HG03439 (cell line): ENCODE data around the gene ZNF438.
"Not testable (repeated sequence)": the region's sequence is repeated elsewhere in the genome, so short reads cannot be mapped to it uniquely, and the experiment has no call there.

Experiments
- ATAC-seq: cut with Tn5 transposase; IDR thresholded peaks from one replicate; pipeline ENCODE4 v1.9.1; 2021; ENCODE audit warnings: mild to moderate bottlenecking, moderate library complexity; ENCODE audit not compliant: unreplicated experiment

Gene ZNF438

DNA sequence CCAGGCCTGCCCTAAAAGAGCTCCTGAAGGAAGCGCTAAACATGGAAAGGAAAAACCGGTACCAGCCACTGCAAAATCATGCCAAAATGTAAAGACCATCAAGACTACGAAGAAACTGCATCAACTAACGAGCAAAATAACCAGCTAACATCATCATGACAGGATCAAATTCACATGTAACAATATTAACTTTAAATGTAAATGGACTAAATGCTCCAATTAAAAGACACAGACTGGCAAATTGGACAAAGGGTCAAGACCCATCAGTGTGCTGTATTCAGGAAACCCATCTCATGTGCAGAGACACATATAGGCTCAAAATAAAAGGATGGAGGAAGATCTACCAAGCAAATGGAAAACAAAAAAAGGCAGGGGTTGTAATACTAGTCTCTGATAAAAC, 82.4 kb downstream of the ZNF438 start:
- not testable (repeated sequence) for ATAC-seq

DNA sequence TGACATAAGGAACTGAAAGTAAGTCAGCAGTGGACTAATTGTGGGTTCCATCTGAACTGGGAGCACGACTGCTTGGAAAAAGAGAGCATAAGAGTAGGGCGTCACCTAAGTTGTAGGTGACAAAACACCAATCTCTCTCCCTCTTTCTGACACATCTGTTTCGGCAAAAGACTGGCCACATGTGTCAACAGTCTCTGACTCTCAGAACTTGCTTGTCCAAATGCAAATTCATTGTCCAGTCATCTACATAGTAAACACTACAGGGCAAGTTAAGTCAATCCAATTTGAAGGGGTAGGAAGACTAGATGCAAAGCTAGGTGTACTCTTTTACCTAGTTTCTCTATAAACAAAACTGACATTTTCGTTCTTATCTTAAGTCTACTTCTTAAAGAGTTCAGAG, 87.7 kb downstream of the ZNF438 start:
- ATAC-seq: no peak

- ATAC-seq: no peak
Observed at GRCh38 chr10:30943451-30943850, 88.2 kb downstream of the ZNF438 start.

DNA sequence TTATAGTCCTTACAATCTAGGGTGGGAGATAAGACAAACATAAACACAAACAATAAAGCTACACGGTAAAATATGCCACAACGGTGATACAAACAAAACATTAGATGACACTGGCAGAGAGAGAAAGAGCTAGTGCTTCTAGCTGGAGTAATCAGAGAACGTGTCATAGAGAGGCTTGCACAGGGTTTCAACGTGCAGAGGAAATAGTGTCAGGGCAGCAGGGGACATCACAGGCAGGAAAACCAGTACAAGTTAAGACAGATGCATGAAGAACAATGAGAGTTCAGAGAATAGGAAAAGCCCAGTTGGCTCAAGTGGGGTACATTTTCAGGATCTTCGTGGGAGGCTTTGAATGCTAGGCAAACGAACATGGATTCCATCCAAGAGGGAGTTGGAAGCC, 91.4 kb downstream of the ZNF438 start:
- ATAC-seq: no peak

DNA sequence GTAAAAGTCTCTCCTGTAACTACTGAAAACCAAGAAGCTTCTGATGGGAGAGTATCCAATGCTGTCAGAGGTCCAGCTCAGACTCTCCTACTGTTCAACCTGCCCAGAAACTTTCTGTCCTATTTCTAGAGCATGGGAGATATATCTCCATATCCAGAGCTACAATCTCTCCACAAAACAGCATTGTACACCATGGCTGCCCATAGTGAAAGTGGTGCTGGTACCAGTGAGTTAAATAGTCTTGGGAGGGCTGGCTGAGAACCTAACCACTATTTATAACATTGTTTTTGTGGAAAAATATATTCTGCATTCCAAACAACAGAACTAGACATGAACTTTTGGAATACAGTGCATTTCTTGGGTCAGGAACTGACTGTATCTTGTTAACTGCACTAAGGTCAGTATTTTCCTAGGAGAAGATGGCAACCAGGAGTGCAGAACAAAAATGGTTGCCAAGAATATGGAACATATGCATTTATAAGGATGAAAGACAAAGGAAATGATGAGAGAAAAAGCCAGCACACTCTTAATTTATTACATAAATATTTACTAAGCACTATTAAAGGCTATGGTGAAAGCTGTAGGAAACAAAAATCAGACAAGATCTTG, 91.9 kb downstream of the ZNF438 start:
- no peak for ATAC-seq

DNA sequence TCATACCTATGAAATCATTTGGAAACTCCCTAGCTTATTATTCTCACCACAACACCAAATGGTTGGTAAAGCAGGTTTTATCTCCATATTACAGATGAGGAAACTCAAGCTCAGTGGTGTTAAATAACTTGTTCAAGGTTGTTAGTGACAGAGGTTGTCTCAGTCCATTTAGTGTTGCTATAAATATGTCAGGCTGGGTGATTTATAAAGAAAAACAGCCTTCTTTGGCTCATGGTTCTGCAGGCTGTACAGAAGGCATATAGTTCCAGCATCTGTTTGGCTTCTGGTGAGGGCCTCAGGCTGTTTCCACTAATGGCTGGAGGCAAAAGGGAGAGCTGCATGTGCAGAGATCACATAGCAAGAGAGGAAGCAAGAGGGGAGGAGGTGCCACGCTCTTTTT, 96.6 kb downstream of the ZNF438 start:
- ATAC-seq: no peak

DNA sequence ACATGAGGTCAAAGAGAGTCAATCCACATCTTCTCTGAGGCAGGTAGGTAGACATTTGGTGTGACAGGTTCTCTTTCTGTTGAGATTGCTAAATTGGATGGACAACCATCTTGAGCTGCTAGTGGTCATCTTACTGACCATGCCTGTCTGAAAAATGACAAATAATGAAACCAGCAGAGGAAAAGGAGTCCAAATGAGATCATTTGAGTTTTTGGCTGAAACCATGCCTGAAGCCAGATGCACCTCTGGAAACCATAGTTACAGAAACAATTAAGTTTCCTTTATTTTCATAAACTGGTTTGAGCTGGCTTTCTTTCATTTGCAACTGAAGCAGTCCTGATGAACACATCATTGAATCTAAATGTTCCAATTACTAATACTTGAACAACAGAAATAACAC, 100.6 kb downstream of the ZNF438 start:
- ATAC-seq: no peak

DNA sequence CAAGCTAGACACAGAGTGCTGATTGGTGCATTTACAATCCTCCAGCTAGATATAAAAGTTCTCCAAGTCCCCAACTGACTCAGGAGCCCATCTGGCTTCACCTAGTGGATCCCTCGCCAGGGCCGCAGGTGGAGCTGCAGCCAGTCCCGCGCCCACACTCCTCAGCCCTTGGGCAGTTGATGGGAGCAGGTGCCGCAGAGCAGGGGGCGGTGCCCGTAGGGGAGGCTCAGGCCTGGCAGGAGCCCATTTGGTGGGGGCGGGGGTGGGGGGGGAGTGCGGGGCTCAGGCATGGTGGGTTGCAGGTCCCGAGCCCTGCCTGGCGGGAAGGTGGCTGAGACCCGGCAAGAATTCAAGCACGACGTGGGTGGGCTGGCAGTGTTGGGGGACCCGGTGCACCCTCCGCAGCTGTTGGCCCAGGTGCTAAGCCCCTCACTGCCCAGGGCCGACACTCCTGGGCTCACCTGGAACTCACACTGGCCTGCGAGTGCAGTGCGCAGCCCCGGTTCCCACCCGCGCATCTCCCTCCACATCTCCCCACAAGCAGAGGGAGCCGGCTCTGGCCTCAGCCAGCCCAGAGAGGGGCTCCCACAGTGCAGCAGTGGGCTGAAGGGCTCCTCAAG, 101.7 kb downstream of the ZNF438 start:
- no peak for ATAC-seq

DNA sequence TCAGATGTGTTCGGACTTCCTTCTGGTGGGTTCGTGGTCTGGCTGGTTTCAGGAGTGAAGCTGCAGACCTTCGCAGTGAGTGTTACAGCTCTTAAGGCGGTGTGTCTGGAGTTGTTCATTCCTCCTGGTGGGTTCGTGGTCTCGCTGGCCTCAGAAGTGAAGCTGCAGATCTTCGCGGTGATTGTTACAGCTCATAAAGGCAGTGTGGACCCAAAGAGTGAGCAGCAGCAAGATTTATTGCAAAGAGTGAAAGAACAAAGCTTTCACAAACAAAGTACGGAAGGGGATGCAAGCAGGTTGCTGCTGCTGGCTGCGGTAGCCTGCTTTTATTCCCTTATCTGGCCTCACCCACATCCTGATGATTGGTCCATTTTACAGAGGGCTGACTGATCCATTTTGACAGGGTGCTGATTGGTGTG, 102.3 kb downstream of the ZNF438 start:
- not testable (repeated sequence) for ATAC-seq

DNA sequence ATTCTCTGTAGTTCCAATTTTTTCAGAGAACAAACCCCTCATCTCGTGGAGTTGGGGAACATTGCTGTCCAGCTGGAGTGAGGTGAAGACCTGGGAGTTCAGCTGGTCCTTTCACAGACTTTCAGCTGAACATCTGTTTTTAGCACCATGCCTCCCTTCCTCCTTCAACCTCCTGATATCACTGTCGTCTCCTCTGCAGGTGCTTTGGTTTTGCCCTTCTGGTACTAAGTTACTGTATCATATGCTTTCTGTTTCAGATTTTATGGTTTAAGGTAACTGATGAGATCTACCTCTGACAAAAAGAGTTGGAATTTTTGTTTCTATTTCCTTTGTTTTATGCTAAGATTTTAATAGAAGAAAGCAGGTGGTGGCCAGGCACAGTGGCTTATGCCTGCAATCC, 102.9 kb downstream of the ZNF438 start:
- no peak for ATAC-seq

DNA sequence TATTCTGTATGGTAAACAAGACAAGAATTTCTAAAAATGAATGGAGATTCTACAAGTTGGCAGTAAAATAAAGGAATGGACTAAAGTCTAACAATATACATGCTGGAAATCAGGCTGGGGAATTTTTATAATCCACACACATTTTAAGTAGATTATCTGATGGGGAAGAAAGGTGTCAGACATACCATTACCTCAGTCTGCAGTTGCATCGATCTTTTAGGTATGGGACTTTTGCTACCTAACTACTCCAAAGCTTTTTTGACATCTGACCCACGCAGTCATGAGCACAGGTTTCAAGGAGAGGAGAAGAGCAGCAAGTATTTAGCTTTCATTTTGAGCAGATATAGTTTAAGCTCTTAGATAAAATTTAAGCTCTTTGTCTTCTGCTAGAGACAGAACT, 113.0 kb downstream of the ZNF438 start:
- ATAC-seq: no peak

- ATAC-seq: no peak
Observed at GRCh38 chr10:30917789-30918188, 113.9 kb downstream of the ZNF438 start.

DNA sequence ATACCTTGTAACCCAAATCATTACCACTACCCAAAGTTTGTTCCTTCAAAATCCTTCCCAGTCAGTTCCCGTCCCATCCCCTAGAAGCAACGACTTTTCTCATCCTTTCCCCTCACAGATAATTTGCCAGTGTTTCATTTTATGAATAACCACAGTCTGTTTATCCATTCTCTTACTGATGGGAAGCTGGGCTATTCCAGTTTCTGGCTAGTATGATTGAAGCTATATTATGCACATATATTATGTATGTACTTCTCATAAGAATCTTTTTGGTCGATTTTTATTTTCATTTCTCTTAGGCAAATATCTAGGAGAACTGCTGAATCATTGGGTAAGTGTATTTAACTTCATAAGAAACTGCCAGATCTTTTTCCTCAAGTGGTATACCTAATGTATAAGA, 114.6 kb downstream of the ZNF438 start:
- no peak for ATAC-seq

GRCh38 chr10:30915146-30915545, 116.5 kb downstream of the ZNF438 start:
- no peak for ATAC-seq

DNA sequence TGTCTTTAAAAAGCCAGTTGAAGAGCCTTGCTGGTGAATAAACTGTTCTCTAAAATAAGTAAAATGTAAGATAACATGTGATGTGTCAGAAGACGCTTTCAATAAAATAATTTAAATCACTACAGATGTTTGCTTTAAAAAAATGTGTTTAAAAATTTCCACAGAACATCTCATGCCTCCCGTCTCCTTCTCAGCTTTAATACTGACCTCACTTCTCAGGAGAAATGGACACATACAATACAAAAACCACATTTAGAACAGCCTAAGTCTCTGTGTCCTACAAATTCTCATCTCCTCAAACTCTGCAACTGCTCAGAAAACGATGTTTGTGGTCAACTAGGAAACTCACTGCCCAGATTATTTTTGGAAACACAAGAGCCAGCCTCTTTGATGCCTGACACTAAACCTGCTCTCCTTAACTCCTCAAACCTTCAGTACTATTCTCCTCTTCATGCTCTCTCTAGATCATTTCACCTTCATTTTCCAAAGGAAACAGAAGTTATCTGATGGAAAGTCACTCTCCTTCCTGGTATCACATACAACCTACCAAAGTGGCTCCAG, 120.3 kb downstream of the ZNF438 start:
- ATAC-seq: no peak

GRCh38 chr10:30903397-30904138, 128.1 kb downstream of the ZNF438 start:
- ATAC-seq: no peak

DNA sequence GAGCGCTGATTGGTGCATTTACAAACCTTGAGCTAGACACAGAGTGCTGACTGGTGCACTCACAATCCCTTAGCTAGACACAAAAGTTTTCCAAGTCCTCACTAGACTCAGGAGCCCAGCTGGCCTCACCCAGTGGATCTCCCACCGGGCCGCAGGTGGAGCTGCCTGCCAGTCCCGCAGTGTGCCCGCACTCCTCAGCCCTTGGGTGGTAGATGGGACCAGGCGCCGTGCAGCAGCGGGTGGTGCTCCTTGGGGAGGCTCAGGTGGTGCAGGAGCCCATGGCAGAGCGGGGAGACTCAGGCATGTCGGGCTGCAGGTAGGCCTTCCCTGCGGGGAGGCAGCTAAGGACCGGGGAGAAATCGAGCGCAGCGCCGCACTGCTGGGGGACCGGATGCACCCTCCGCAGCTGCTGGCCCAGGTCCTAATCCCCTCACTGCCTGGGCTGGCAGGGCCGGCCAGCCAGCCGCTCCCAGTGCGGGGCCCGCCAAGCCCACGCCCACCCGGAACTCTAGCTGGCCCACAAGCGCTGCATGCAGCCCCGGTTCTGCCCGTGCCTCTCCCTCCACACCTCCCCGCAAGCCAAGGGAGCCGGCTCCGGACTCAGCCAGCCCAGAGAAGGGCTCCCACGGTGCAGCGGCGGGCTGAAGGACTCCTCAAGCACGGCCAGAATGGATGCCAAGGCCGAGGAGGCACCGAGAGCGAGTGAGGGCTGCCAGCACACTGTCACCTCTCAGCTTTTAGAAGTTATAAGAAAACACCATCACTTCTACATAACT, 128.9 kb downstream of the ZNF438 start:
- ATAC-seq: no peak

GRCh38 chr10:30901487-30901886, 130.2 kb downstream of the ZNF438 start:
- not testable (repeated sequence) for ATAC-seq

GRCh38 chr10:30898964-30899363, 132.7 kb downstream of the ZNF438 start:
- no peak for ATAC-seq

- no peak for ATAC-seq
Observed at GRCh38 chr10:30897547-30897946, 134.1 kb downstream of the ZNF438 start.

DNA sequence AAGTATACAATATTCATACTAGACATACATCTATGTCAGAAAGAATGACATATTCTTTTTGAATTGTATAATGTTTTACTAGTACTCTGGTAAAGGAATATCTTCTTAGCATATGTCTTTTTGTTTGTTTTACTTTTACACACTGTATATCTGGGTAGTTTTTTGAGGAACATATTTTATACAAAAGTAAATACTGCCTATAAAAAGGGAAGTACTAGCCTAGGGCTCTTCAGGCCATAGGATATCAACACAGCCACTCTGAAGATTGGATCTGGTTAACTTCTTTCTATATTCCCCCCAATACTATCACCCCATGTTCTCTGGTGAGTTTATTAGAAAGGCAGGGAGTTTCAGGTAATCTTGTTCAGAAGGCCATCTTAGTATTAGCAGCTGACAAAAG, 134.6 kb downstream of the ZNF438 start:
- no peak for ATAC-seq
